ENCODE measurements around the gene EMC10.

DNA sequence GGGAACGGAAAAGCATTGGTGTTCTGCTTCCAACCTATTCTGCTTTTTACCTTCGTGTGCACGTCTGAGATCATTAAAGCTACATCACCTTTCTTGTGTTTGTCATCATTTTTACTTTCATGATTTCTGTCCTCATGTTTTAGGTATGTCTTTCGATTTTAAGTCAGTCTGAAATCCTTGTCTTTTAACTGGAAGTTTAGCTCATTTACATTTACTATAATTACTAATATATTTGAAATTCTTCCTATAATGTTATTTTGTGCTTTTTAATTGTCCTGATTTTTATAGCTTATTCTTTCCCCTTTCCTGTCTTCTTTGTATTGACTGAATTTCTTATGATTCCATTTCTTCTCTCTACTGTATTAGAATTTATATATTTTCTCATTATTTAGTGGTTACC, 56.6 kb downstream of the EMC10 start:
- TF ChIP-seq, protein P1, sequence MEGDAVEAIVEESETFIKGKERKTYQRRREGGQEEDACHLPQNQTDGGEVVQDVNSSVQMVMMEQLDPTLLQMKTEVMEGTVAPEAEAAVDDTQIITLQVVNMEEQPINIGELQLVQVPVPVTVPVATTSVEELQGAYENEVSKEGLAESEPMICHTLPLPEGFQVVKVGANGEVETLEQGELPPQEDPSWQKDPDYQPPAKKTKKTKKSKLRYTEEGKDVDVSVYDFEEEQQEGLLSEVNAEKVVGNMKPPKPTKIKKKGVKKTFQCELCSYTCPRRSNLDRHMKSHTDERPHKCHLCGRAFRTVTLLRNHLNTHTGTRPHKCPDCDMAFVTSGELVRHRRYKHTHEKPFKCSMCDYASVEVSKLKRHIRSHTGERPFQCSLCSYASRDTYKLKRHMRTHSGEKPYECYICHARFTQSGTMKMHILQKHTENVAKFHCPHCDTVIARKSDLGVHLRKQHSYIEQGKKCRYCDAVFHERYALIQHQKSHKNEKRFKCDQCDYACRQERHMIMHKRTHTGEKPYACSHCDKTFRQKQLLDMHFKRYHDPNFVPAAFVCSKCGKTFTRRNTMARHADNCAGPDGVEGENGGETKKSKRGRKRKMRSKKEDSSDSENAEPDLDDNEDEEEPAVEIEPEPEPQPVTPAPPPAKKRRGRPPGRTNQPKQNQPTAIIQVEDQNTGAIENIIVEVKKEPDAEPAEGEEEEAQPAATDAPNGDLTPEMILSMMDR (IDR thresholded peaks at IDR 0.05; ENCODE audit: poor library complexity), result no peak
- TF ChIP-seq EZH2 (IDR thresholded peaks at IDR 0.05; ENCODE audit: borderline replicate concordance) (no peak), EZH2phosphoT487 (IDR thresholded peaks at IDR 0.05; ENCODE audit: low read depth, severe bottlenecking, unreplicated experiment) (no peak)
